ENCODE results near the gene MICAL3. TPM values are rescaled to one million over a fixed set of nuclear protein-coding genes. Genes with fewer than 3 reads are reported as not detected.

MICAL3 gene
- total RNA-seq, 4 donors from 2014 or later, result 15.8 to 45.4 (median 31.6) TPM

GRCh38 chr22:17964643-17965042 lies 59.7 kb downstream of the MICAL3 start:
- no peak for TF ChIP-seq CTCF (IDR thresholded peaks at IDR 0.05; ENCODE audit: low read depth)

GRCh38 chr22:17964156-17964555 lies 60.2 kb downstream of the MICAL3 start:
- no peak for TF ChIP-seq CTCF (IDR thresholded peaks at IDR 0.05; ENCODE audit: low read depth)

DNA sequence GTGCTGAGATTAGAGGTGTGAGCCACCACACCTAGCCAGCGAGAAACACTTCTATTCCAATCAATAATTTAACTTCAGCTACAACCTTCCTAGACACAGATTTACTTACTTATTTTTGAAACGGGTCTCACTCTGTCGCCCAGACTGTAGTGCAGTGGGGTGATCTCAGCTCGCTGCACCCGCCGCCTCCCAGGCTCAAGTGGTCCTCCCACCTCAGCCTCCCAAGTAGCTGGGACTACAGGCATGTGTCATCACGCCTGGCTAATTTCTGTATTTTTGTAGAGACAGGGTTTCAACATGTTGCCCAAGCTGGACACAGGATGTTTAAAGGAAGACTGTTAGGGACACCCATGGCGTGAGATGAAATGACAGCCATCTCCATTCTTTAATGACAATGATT lies 61.3 kb downstream of the MICAL3 start:
- no peak for TF ChIP-seq CTCF (IDR thresholded peaks at IDR 0.05; ENCODE audit: low read depth)

GRCh38 chr22:17962168-17962567 lies 62.2 kb downstream of the MICAL3 start:
- no peak for TF ChIP-seq CTCF (IDR thresholded peaks at IDR 0.05; ENCODE audit: low read depth)

- no peak for TF ChIP-seq CTCF (IDR thresholded peaks at IDR 0.05; ENCODE audit: low read depth)
Measured at GRCh38 chr22:17961446-17961729, 63.0 kb downstream of the MICAL3 start.

DNA sequence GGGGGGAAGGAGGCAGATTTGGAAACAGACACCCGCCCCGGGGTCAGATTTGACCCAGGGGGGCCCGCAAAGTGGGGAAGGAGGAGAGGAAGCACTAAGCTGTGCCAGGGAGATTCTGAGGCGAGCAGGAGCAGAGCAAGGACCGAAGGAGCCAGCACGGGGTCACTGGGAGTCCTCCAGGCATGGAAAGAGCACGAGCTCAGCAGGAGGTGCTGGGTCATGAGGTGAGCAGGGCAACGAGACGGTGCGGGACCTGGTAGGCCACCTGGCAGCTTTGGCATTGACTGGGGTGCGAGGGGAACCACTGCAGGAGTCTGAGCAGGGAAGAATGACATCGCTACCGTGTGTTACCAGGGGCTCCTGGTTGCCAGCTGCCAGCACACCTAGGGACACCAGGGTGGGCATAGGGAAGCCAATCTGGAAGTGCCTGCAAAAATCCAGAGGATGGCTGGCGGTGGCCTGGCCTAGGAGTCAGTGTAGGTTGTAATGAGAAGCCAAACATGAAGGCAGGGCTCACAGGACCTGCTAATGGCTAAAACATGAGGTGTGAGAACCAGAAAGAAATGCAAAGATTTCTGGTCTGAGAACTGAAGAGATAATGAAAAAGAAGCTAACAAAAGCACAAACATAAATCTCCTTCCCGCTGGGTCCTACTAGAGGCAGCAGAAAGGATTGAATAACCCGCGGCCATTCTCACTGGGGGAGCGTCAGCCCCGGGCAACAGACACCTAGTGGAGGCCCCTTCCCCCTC lies 63.5 kb downstream of the MICAL3 start:
- TF ChIP-seq CTCF (IDR thresholded peaks at IDR 0.05; ENCODE audit: low read depth), result no peak

GRCh38 chr22:17960011-17960410 lies 64.3 kb downstream of the MICAL3 start:
- no peak for TF ChIP-seq CTCF (IDR thresholded peaks at IDR 0.05; ENCODE audit: low read depth)

Data from subcutaneous adipose tissue (tissue), 4 donors.